ENCODE measurements around the gene HSD17B11.

- TF ChIP-seq PHF8 (conservative IDR thresholded peaks at IDR 0.05; ENCODE audit: low read depth, low read length) = no peak
- no peak for TF ChIP-seq TCF12 (IDR thresholded peaks at IDR 0.05; ENCODE audit: low read depth, low read length)
- no peak for TF ChIP-seq GABPA (IDR thresholded peaks at IDR 0.05; ENCODE audit: borderline replicate concordance, insufficient read depth, low read length)
- TF ChIP-seq SIRT6 (IDR thresholded peaks at IDR 0.05; ENCODE audit: low read length) = no peak
- no peak for TF ChIP-seq JUND (IDR thresholded peaks at IDR 0.05; ENCODE audit: low read length)
- TF ChIP-seq, protein P1, sequence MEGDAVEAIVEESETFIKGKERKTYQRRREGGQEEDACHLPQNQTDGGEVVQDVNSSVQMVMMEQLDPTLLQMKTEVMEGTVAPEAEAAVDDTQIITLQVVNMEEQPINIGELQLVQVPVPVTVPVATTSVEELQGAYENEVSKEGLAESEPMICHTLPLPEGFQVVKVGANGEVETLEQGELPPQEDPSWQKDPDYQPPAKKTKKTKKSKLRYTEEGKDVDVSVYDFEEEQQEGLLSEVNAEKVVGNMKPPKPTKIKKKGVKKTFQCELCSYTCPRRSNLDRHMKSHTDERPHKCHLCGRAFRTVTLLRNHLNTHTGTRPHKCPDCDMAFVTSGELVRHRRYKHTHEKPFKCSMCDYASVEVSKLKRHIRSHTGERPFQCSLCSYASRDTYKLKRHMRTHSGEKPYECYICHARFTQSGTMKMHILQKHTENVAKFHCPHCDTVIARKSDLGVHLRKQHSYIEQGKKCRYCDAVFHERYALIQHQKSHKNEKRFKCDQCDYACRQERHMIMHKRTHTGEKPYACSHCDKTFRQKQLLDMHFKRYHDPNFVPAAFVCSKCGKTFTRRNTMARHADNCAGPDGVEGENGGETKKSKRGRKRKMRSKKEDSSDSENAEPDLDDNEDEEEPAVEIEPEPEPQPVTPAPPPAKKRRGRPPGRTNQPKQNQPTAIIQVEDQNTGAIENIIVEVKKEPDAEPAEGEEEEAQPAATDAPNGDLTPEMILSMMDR (IDR thresholded peaks at IDR 0.05; ENCODE audit: control extremely low read depth in 1 of 3, insufficient read depth in 1 of 3, low read depth in 1 of 3, low read length in 3 of 3) = no peak
- no peak for TF ChIP-seq SIN3A (conservative IDR thresholded peaks at IDR 0.05 in 1 of 2, IDR thresholded peaks at IDR 0.05 in 1 of 2; ENCODE audit: low read depth in 1 of 2, low read length in 2 of 2)
- no peak for TF ChIP-seq TEAD4 (IDR thresholded peaks at IDR 0.05; ENCODE audit: low read depth, low read length)
Measured at GRCh38 chr4:87382931-87383330, 8.1 kb downstream of the HSD17B11 start.

Measured in H1 (cell line).